ENCODE data around the gene SWI5.

Gene SWI5

GRCh38 chr9:128298535-128299482 is 22.7 kb downstream of the SWI5 start:
- Mint-ChIP-seq H3K9me3 (no peaks in the 10 kb centered on the region), H3K27ac (no peak overlapping the region), H3K36me3 (ENCODE audit: low read depth) (peaks cover 3% of the 10 kb centered on the region), H3K4me1 (no peaks in the 10 kb centered on the region), H3K27me3 (ENCODE audit: low read depth) (no peaks in the 10 kb centered on the region), H3K4me3 (no peak overlapping the region)
- no peak for TF ChIP-seq CTCF (IDR thresholded peaks at IDR 0.05; ENCODE audit: unreplicated experiment in 3 of 3)

- no peaks in the 10 kb centered on the region for H3K9me3 Mint-ChIP-seq
- no peak overlapping the region for H3K4me3 Mint-ChIP-seq
- H3K27ac Mint-ChIP-seq = no peak overlapping the region
- H3K4me1 Mint-ChIP-seq = no peaks in the 10 kb centered on the region
- TF ChIP-seq CTCF (IDR thresholded peaks at IDR 0.05; ENCODE audit: unreplicated experiment in 3 of 3) = no peak
- H3K36me3 Mint-ChIP-seq (ENCODE audit: low read depth) = peaks cover 12% of the 10 kb centered on the region
- no peaks in the 10 kb centered on the region for H3K27me3 Mint-ChIP-seq (ENCODE audit: low read depth)
These were observed 28.3 kb downstream of the SWI5 start for GRCh38 chr9:128304136-128304970.

GRCh38 chr9:128304971-128305288 is 28.9 kb downstream of the SWI5 start:
- Mint-ChIP-seq H3K27ac (no peak overlapping the region), H3K4me1 (no peaks in the 10 kb centered on the region), H3K9me3 (no peaks in the 10 kb centered on the region), H3K27me3 (ENCODE audit: low read depth) (no peaks in the 10 kb centered on the region), H3K36me3 (ENCODE audit: low read depth) (peaks cover 17% of the 10 kb centered on the region), H3K4me3 (no peak overlapping the region)
- TF ChIP-seq CTCF (IDR thresholded peaks at IDR 0.05; ENCODE audit: unreplicated experiment in 3 of 3) = no peak

- TF ChIP-seq CTCF (IDR thresholded peaks at IDR 0.05; ENCODE audit: unreplicated experiment in 3 of 3) = no peak
- Mint-ChIP-seq H3K27ac (no peak overlapping the region), H3K36me3 (ENCODE audit: low read depth) (peaks cover 41% of the 10 kb centered on the region), H3K4me3 (no peak overlapping the region), H3K27me3 (ENCODE audit: low read depth) (no peaks in the 10 kb centered on the region), H3K4me1 (no peaks in the 10 kb centered on the region), H3K9me3 (no peaks in the 10 kb centered on the region)
These were observed 33.5 kb downstream of the SWI5 start for GRCh38 chr9:128309551-128309950.

GRCh38 chr9:128310461-128310860 is 34.4 kb downstream of the SWI5 start:
- TF ChIP-seq CTCF (IDR thresholded peaks at IDR 0.05; ENCODE audit: unreplicated experiment in 3 of 3) = no peak
- H3K27me3 Mint-ChIP-seq (ENCODE audit: low read depth) = no peaks in the 10 kb centered on the region
- no peak overlapping the region for H3K27ac Mint-ChIP-seq
- no peak overlapping the region for H3K4me3 Mint-ChIP-seq
- no peaks in the 10 kb centered on the region for H3K9me3 Mint-ChIP-seq
- peaks cover 46% of the 10 kb centered on the region for H3K36me3 Mint-ChIP-seq (ENCODE audit: low read depth)
- H3K4me1 Mint-ChIP-seq = no peaks in the 10 kb centered on the region
